ENCODE results near the gene OTUB1.
"Not testable (repeated sequence)": the region's sequence is repeated elsewhere in the genome, so short reads cannot be mapped to it uniquely, and the experiment has no call there.

Gene OTUB1

GRCh38 chr11:64042301-64042700, 56.1 kb downstream of the OTUB1 start:
- DNase-seq (ENCODE audit: low read depth in 2 of 2): no peak

- no peak for DNase-seq (ENCODE audit: low read depth in 2 of 2)
Measured at GRCh38 chr11:64043545-64043944, 57.3 kb downstream of the OTUB1 start.

- DNase-seq (ENCODE audit: low read depth in 2 of 2): no peak
Measured at GRCh38 chr11:64044730-64045393, 58.6 kb downstream of the OTUB1 start.

- DNase-seq (ENCODE audit: low read depth in 2 of 2): no peak
Measured at GRCh38 chr11:64045700-64046099, 59.5 kb downstream of the OTUB1 start.

- not testable (repeated sequence) for DNase-seq (ENCODE audit: low read depth in 2 of 2)
Measured at GRCh38 chr11:64047373-64047772, 61.1 kb downstream of the OTUB1 start.
